NCI-H1930 (cell line): Measurements from ENCODE around the gene PSMB2.
"Not testable (repeated sequence)": the region's sequence is repeated elsewhere in the genome, so short reads cannot be mapped to it uniquely, and the experiment has no call there.

ENCODE experiments used
- DNase-seq, 2 experiments: peaks; one replicate each; lab custom pipeline; 2025; lab: John Stamatoyannopoulos, UW

The PSMB2 gene

GRCh38 chr1:35592991-35593769 is 48.1 kb downstream of the PSMB2 start:
- DNase-seq, result no peak

GRCh38 chr1:35591211-35591610 is 50.1 kb downstream of the PSMB2 start:
- DNase-seq, result no peak

- no peak for DNase-seq
Measured at GRCh38 chr1:35590476-35591040, 50.8 kb downstream of the PSMB2 start.

DNA sequence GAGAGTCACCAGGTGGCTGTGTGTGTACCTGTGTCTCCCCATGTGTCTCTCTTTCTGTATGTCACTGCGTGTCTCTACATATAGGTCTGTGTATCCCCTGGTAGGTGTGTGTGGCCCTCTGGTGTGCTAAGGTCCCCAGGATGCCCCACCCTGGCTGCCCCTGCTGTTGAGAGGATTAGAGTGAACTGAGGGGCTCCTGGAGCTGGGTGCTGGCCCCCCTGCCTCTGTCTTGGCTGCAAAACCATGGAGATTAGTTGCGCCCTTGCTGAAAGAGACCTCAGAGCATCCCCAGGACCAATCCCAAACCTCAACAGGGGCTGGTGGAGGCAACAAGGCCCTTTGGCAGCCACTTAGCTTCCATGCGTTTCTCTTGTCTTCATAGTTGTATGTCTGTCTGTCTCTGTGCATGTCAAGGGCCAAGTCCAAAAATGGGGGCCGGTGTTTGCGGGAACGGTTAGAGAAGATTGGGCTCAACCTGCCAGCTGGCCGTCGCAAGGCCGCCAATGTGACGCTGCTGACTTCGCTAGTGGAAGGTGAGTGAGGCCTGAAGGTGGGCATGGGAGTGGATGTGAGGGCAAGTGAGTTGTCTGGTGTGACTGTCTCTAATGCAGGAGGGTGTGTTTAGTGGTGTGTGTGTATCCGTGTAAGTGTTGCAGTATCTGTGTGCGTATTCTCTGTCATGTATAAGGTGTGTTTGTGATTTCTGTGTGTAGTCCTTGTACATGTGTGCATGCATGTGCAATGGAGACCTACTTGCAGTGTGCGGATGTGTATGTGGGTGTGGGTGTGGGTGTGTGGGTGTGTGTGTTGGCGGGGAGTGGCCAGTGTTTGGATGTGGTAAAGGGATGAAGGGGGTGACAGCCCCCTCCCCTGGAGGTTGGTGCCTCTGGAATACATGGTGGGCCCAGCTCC is 51.6 kb downstream of the PSMB2 start:
- DNase-seq, result no peak

DNA sequence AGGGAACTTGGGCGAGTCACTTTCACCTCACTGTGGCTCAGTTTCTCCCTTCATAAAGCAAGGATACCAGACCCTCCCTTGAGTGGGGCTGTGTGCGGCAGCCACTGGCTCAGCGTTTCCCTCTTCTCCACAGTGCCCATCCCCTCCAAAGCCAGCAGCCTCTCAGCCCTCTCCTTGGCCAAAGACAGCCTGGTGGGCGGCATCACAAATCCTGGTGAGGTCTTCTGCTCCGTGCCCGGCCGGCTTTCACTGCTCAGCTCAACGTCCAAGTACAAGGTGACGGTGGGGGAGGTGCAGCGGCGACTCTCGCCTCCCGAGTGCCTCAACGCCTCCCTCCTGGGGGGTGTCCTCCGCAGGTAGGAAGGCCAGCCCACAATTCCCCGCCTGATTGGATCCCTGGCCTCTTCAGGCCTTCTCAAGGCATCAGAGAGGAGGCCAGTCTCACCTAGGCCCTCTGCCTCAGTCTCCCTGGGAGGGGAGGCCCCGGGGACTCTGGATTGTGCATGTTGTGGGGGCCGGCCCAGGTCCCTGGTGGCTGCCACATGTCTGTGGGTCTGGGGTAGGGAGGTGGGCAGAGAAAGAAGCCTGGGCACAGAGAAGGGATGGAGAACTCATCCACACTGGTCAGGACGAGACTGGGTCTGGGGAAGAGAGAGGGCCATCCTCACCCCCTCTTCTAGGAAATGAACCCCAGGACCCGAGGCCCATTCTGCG is 53.0 kb downstream of the PSMB2 start:
- no peak for DNase-seq

- DNase-seq, result no peak
Measured at GRCh38 chr1:35587736-35588135, 53.6 kb downstream of the PSMB2 start.

DNA sequence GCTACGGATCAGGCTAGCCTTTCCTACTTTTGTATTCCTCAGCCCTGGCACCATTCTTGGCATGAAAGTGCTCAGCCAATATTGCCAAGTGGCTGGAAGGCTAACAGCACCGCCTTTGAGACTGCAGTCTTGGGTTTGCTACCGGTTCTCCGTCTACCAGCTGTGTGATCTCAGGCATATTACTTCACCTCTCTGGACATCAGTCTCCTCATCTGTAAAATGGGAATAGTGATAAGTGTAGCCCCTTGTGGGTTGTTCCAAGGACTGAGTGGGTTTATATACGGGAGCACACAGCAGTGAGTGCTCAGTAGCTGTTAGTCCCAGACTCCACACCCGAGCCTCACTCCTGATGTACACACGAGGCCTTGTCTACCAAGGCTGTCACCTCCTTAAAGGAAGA is 54.5 kb downstream of the PSMB2 start:
- DNase-seq, result no peak

DNA sequence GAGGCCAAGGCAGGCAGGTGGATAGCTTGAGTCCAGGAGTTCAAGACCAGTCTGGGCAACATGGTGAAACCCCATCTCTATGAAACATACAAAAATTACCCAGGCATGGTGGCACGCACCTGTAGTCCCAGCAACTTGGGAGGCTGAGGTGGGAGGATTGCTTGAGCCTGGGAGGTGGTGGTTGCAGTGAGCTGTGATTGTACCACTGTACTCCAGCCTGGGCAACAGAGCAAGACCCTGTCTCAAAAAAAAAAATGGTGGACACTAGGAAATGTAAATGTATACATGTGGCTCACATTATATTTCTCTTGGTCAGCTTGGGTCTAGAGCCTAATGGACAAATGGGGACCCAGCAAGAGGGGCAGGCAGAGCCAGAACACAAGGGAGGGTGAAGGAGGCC is 55.5 kb downstream of the PSMB2 start:
- DNase-seq, result not testable (repeated sequence)

GRCh38 chr1:35585281-35585680 is 56.0 kb downstream of the PSMB2 start:
- DNase-seq, result no peak

DNA sequence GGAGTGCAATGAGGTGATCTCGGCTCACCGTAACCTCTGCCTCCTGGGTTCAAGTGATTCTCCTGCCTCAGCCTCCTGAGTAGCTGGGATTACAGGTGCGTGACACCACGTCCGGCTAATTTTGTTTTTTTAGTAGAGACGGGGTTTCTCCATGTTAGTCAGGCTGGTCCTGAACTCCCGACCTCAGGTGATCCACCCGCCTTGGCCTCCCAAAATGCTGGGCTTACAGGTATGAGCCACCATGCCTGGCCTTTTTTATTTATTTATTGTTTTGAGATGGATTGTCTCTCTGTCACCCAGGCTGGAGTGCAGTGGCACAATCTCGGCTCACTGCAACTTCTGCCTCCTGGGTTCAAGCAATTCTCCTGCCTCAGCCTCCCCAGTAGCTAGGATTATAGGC is 59.7 kb downstream of the PSMB2 start:
- DNase-seq, result not testable (repeated sequence)

DNA sequence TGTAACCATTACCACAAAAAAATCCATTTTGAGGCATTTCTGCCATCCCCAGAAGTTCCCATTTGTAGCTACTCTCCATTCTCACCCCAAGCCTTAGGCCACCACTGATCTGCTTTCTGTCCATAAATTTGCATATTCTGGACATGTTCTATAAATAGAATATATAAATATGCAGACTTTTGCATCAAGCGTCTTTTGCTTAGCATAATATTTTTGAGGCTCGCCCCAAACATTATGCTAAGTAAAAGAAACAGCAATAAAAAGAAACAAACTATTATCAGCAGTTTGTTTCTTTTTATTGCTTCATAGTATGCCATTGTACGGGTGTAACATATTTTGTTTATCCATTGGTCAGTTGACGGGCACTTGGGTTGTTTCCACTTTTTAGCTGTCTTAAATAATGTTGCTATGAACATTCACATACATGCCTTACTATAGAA is 60.4 kb downstream of the PSMB2 start:
- no peak for DNase-seq

DNA sequence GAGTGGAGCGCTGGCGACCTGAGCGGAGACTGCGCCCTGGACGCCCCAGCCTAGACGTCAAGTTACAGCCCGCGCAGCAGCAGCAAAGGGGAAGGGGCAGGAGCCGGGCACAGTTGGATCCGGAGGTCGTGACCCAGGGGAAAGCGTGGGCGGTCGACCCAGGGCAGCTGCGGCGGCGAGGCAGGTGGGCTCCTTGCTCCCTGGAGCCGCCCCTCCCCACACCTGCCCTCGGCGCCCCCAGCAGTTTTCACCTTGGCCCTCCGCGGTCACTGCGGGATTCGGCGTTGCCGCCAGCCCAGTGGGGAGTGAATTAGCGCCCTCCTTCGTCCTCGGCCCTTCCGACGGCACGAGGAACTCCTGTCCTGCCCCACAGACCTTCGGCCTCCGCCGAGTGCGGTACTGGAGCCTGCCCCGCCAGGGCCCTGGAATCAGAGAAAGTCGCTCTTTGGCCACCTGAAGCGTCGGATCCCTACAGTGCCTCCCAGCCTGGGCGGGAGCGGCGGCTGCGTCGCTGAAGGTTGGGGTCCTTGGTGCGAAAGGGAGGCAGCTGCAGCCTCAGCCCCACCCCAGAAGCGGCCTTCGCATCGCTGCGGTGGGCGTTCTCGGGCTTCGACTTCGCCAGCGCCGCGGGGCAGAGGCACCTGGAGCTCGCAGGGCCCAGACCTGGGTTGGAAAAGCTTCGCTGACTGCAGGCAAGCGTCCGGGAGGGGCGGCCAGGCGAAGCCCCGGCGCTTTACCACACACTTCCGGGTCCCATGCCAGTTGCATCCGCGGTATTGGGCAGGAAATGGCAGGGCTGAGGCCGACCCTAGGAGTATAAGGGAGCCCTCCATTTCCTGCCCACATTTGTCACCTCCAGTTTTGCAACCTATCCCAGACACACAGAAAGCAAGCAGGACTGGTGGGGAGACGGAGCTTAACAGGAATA is 64.0 kb downstream of the PSMB2 start:
- DNase-seq, result no peak

DNA sequence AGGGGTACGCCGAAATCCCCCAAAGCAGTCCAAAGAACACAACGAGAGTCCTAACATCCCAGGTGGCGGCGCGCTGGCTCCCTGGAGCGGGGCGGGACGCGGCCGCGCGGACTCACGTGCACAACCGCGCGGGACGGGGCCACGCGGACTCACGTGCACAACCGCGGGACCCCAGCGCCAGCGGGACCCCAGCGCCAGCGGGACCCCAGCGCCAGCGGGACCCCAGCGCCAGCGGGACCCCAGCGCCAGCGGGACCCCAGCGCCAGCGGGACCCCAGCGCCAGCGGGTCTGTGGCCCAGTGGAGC is 64.6 kb downstream of the PSMB2 start:
- DNase-seq, result not testable (repeated sequence)

GRCh38 chr1:35576061-35576765 is 65.1 kb downstream of the PSMB2 start:
- DNase-seq, result no peak

DNA sequence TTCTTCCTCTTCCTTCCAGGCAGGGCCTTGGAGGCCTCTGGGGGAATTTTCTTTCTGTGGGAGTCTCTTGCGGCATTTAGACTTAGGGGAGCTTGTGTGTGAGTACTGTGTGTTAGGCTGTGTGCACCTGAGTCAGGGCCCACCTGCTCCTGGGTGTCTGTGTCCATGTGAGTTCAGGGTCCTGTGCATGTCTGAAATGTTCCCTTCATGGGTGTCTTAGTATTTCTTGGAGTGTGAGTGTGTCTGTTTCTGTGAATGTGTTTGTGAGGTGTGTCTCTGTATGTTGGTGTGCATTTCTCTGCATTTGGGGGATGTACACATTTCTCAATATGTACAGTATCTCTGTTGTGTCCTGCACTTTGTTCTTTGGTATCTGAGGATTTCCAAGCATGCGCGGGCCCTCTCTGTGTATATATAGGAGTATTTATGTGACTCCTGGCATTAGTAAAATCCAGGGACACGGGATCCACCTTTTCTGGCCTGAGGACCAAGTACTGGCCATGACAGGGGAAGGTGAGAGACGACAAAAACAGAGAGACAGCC is 65.8 kb downstream of the PSMB2 start:
- DNase-seq, result no peak

DNA sequence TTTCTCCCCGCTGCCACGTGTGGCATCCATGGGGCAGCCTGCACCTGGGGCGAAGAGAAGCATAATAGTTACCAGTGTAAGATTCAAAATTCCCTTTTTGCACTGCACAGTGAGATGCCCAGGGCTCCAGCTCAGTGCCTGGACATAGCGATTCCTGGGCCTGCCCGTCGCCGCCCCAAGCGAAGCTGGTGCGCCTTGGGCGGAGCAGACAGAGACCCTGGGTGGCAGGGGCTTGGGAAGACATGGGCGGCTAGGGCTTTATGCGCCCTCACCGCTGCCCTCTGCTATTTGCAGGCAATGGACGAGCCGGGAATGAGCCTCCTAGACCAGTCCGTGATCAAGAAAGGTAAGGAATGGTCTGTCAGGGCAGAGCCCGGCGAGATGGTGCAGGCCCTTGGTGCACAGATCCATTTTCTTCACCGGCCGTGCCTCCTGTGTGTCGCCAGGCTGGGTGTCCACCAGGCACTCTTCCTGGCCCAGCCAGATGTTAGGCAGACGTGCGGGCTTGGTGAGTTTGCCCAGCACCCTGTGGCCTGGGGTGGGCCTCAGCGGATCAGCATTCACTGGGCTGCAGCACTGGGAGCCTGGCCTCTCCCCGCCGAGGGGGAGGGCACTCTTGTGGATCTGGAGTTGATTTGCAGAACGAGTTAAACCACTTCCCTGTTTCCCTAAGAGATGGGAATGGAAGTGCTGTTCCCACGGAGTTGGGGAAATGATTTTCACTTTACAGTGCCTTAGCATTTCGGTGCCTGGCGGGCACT is 66.5 kb downstream of the PSMB2 start:
- DNase-seq, result no peak

DNA sequence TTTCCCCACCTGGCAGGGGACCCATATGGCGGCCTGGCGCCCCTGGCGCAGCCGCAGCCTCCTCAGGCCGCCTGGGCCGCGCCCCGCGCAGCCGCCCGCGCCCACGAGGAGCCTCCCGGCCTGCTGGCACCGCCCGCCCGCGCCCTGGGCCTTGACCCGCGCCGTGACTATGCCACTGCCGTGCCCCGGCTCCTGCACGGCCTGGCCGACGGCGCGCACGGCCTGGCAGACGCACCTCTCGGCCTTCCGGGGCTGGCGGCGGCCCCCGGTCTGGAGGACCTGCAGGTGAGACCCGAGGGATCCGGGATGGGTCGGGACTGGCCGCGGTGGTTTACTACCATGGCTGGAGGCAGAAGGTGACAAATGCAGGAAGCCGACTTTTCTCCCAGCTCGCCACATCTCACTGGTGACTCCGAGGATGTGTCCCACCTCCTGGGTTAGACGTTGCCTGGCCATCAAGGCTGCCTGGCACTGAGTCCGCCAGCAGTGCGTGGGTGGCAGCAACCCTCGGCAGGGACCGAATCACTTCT is 67.1 kb downstream of the PSMB2 start:
- DNase-seq, result no peak

GRCh38 chr1:35573198-35574124 is 67.9 kb downstream of the PSMB2 start, which contains the start of gene TFAP2E:
TFAP2E (plus strand) TSS chr1:35573314; CDS start chr1:35573578, 264 bp downstream.
- no peak for DNase-seq
